Activated CD8-positive, alpha-beta T cell treated with anti-CD3 and anti-CD28 coated beads, Interleukin-2, amount 10 ng/mL, durations not matched to agents 7 days and 5 days (primary cell): ENCODE measurements around the gene LRCH1. TPM values are rescaled to one million over a fixed set of nuclear protein-coding genes. Genes with fewer than 3 reads are reported as not detected.

Experiments used
- ATAC-seq: fragments of 150-1000 bp; cut with Tn5 transposase; one replicate; pipeline ENCODE4 v1.10.0; 2021; ENCODE audit warnings: moderate library complexity
- CTCF ChIA-PET: fragments of 350-600 bp; sonication (Branson Sonifier 250); formaldehyde crosslinking; loops from one replicate; lab custom pipeline; 2021; ENCODE audit warnings: antibody characterized with exemption; lab: Charles Lee
- POLR2A ChIA-PET: fragments of 350-600 bp; sonication (Branson Sonifier 250); formaldehyde crosslinking; loops from one replicate; lab custom pipeline; 2021; ENCODE audit warnings: antibody characterized with exemption; lab: Charles Lee
- DNase-seq: peaks from one replicate; pipeline ENCODE4 v3.0.0-alpha.2; 2020
- H3K27ac Mint-ChIP-seq: one replicate; pipeline ENCODE4 v1.8.0; 2021; ENCODE audit warnings: mild to moderate bottlenecking, mixed read lengths
- H3K27me3 Mint-ChIP-seq: one replicate; pipeline ENCODE4 v1.8.0; 2021; ENCODE audit warnings: low read depth, mixed read lengths
- H3K36me3 Mint-ChIP-seq: one replicate; pipeline ENCODE4 v1.8.0; 2021; ENCODE audit warnings: low read depth, mixed read lengths
- H3K4me1 Mint-ChIP-seq: one replicate; pipeline ENCODE4 v1.8.0; 2021; ENCODE audit warnings: low read depth, mixed read lengths
- H3K4me3 Mint-ChIP-seq: one replicate; pipeline ENCODE4 v1.8.0; 2021; ENCODE audit warnings: mild to moderate bottlenecking, mixed read lengths
- H3K9me3 Mint-ChIP-seq: one replicate; pipeline ENCODE4 v1.8.0; 2022; ENCODE audit warnings: mixed read lengths; ENCODE audit not compliant: insufficient read depth
- total RNA-seq, 2 experiments: library from RNA; stranded (reverse); gene quantifications; one replicate each; pipeline ENCODE4 v1.2.3, GENCODE V29; 2021

The LRCH1 gene
- total RNA-seq, 2 experiments from 2014 or later = 15.3 to 18.0 TPM

DNA sequence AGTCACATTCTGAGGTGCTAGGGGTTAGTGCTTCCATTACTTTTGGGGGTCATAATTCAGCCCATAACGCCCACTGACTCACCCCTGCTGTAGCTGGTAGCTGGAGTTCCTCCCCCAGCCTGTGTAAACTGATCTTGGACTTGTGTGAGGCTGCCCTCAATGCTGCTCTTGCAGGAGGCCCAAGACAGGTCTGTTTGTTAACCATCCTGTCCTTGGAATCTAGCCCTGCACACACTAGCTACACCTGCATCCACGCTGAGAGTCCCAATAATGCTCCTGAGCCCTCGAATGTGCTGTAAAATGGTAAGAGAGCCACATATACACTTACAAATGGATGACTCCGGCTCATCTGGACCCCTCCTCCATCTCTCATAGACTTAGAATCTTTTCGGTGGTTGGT, 9.6 kb downstream of the LRCH1 start:
- DNase-seq (no peak), ATAC-seq (no peak)
- no peaks in the 10 kb centered on the region for H3K36me3 Mint-ChIP-seq
- POLR2A ChIA-PET = no interaction called here
- peaks cover 12% of the 10 kb centered on the region for H3K4me1 Mint-ChIP-seq
- no peaks in the 10 kb centered on the region for H3K9me3 Mint-ChIP-seq
- H3K4me3 Mint-ChIP-seq = no peak overlapping the region
- no peak overlapping the region for H3K27ac Mint-ChIP-seq
- CTCF ChIA-PET = interaction anchor here (0.8 kb wide), 1 partner anchor 11 kb away, joined by 3 read pairs; no protein-coding TSS in a partner anchor
- no peaks in the 10 kb centered on the region for H3K27me3 Mint-ChIP-seq

DNA sequence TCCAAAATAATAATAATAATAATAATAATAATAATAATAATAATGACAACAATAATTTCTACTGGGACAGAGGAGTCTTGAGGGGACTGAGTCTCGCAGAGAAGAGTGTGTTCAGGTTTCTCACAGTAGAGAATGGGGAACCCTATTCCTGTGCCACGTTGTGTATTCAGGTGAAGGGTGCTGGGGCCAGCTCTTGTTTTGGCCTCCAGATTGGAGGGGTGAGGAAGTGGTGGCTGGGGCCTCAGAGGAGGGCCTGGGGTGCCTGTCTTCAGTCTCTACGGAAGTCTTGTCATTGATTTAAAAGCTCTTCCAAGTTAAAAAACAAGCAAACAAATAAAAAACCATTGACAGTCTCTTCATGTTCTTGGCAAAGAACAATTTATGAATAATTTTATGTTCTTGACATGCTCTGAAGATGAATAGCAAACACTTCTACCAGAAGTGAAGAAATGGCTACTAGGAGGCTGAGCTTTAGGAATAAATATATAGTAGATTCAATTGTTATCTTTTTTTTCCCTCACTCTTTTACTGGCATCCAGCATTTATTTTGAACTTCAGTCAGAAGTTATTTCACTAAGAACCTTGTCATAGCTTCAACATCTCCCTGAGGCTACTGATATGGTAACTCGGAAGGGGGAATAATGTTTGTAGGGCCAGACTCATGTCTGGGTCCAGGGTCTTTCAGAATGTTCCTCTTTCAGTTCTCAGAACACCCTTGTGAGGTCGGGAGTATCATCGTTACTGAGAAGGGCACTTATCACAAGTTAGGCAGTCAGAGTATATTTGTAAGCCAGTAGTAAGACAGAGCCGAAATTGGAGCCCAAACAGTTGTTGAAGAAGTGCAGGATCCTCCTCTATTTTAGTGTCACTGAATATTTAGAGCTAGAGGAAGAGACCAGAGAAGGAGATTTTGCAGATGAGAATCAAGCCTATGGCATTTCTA, 13.1 kb downstream of the LRCH1 start:
- Mint-ChIP-seq H3K27ac (no peak overlapping the region), H3K36me3 (no peaks in the 10 kb centered on the region), H3K27me3 (no peaks in the 10 kb centered on the region), H3K9me3 (no peaks in the 10 kb centered on the region), H3K4me1 (peaks cover 6% of the 10 kb centered on the region), H3K4me3 (no peak overlapping the region)
- no peak for ATAC-seq
- ChIA-PET POLR2A (no interaction called here), CTCF (interaction anchor here (1.1 to 2.6 kb wide), 3 partner anchors 11 to 25 kb away, joined by 3 to 13 read pairs (median 3); no protein-coding TSS in a partner anchor)
- DNase-seq = no peak

GRCh38 chr13:46567671-46568070, 14.7 kb downstream of the LRCH1 start:
- peaks cover 6% of the 10 kb centered on the region for H3K4me1 Mint-ChIP-seq
- no peaks in the 10 kb centered on the region for H3K9me3 Mint-ChIP-seq
- no peaks in the 10 kb centered on the region for H3K27me3 Mint-ChIP-seq
- no peak overlapping the region for H3K4me3 Mint-ChIP-seq
- no peaks in the 10 kb centered on the region for H3K36me3 Mint-ChIP-seq
- ChIA-PET POLR2A (no interaction called here), CTCF (interaction anchor here (2.6 kb wide), 1 partner anchor 16 kb away, joined by 13 read pairs; no protein-coding TSS in a partner anchor)
- no peak for DNase-seq
- H3K27ac Mint-ChIP-seq = no peak overlapping the region
- no peak for ATAC-seq

DNA sequence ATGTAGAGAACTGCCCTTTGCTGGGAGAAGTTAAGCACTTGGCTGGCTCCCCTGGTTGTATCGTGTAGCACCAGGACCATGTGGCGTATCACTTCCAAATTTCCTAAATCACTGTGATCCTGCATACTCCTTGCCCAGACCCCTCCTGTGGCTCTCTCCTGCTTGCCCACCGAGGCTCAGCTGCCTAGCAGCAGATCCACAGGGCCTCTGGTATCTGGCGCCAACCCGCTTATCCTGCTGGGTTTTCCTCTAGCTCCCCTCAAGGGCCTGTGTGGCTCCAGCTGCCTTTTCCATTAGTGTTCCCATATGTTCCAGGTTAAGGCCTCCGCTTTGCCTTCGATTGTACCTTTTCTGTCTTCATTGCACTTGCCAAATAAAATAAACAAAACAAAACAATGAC, 16.5 kb downstream of the LRCH1 start:
- Mint-ChIP-seq H3K4me3 (no peak overlapping the region), H3K27me3 (no peaks in the 10 kb centered on the region), H3K27ac (no peak overlapping the region), H3K4me1 (peaks cover 6% of the 10 kb centered on the region), H3K9me3 (no peaks in the 10 kb centered on the region), H3K36me3 (no peaks in the 10 kb centered on the region)
- no peak for ATAC-seq
- DNase-seq = no peak
- POLR2A ChIA-PET = no interaction called here
- CTCF ChIA-PET = interaction anchor here (4.6 kb wide), 1 partner anchor 17 kb away, joined by 19 read pairs; the partner anchor contains the start of gene LRCH1

GRCh38 chr13:46570273-46570672, 17.3 kb downstream of the LRCH1 start:
- peaks cover 7% of the 10 kb centered on the region for H3K4me1 Mint-ChIP-seq
- H3K4me3 Mint-ChIP-seq = no peak overlapping the region
- POLR2A ChIA-PET = no interaction called here
- no peak overlapping the region for H3K27ac Mint-ChIP-seq
- CTCF ChIA-PET = interaction anchor here (4.6 kb wide), 1 partner anchor 18 kb away, joined by 19 read pairs; the partner anchor contains the start of gene LRCH1
- no peaks in the 10 kb centered on the region for H3K9me3 Mint-ChIP-seq
- DNase-seq (no peak), ATAC-seq (no peak)
- H3K27me3 Mint-ChIP-seq = no peaks in the 10 kb centered on the region
- no peaks in the 10 kb centered on the region for H3K36me3 Mint-ChIP-seq

- ATAC-seq = no peak
- Mint-ChIP-seq H3K27ac (no peak overlapping the region), H3K27me3 (no peaks in the 10 kb centered on the region), H3K4me3 (no peak overlapping the region), H3K36me3 (no peaks in the 10 kb centered on the region), H3K9me3 (no peaks in the 10 kb centered on the region), H3K4me1 (peaks cover 8% of the 10 kb centered on the region)
- ChIA-PET CTCF (interaction anchor here (4.6 kb wide), 1 partner anchor 19 kb away, joined by 19 read pairs; the partner anchor contains the start of gene LRCH1), POLR2A (interaction anchor here (0.9 kb wide), 1 partner anchor 9 kb away, joined by 3 read pairs; no protein-coding TSS in a partner anchor)
- DNase-seq = no peak
Observed at GRCh38 chr13:46571189-46571908, 18.4 kb downstream of the LRCH1 start.

- POLR2A ChIA-PET = interaction anchor here (0.9 kb wide), 1 partner anchor 9 kb away, joined by 3 read pairs; no protein-coding TSS in a partner anchor
- Mint-ChIP-seq H3K9me3 (no peaks in the 10 kb centered on the region), H3K4me1 (peaks cover 8% of the 10 kb centered on the region), H3K27me3 (no peaks in the 10 kb centered on the region), H3K27ac (no peak overlapping the region), H3K4me3 (no peak overlapping the region), H3K36me3 (no peaks in the 10 kb centered on the region)
- CTCF ChIA-PET = interaction anchor here (1.1 to 4.6 kb wide), 2 partner anchors 20 kb away, joined by 3 to 19 read pairs; partner anchors contain the start of gene LRCH1
- DNase-seq = no peak
- no peak for ATAC-seq
Observed at GRCh38 chr13:46571909-46572595, 19.1 kb downstream of the LRCH1 start.

- H3K27me3 Mint-ChIP-seq = no peaks in the 10 kb centered on the region
Observed at GRCh38 chr13:46572752-46573431, 19.9 kb downstream of the LRCH1 start.

DNA sequence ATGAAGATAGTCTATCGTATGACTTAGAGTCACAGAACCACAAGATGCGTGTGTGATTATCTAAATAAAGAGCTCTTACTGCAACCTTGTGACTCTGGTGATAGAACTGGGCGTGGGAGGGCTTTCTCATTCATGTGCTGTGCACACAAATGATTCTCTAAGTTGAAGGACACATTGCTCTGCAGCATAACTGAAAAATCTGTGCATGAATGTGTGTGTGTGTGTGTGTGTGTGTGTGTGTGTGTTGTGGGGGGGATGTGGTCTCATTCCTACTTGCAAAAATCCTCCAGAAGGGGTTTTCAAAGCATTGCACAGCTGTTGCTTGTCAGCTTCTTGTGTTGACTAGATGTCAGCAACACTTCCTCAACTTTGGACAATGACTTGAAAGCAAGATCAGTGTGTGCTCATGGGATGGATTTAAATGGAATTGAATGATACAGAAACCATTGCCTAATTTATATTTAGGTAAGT, 22.4 kb downstream of the LRCH1 start:
- ChIA-PET CTCF (interaction anchor here (1.1 kb wide), 1 partner anchor 23 kb away, joined by 3 read pairs; no protein-coding TSS in a partner anchor), POLR2A (interaction anchor here (0.7 to 1.1 kb wide), 2 partner anchors 62 to 221 kb away, joined by 3 read pairs; no protein-coding TSS in a partner anchor)
- DNase-seq (no peak), ATAC-seq (no peak)
- H3K4me1 Mint-ChIP-seq = peaks cover 31% of the 10 kb centered on the region
- no peaks in the 10 kb centered on the region for H3K27me3 Mint-ChIP-seq
- no peaks in the 10 kb centered on the region for H3K9me3 Mint-ChIP-seq
- H3K27ac Mint-ChIP-seq = no peak overlapping the region
- H3K36me3 Mint-ChIP-seq = no peaks in the 10 kb centered on the region
- no peak overlapping the region for H3K4me3 Mint-ChIP-seq

More at GRCh38 chr13:46572752-46573431, 19.9 kb downstream of the LRCH1 start:
- ATAC-seq = no peak
- ChIA-PET CTCF (interaction anchor here (1.1 to 4.6 kb wide), 2 partner anchors 19 to 21 kb away, joined by 3 to 19 read pairs; partner anchors contain the start of gene LRCH1), POLR2A (no interaction called here)
- DNase-seq = no peak
- peaks cover 16% of the 10 kb centered on the region for H3K4me1 Mint-ChIP-seq
- no peaks in the 10 kb centered on the region for H3K9me3 Mint-ChIP-seq
- no peak overlapping the region for H3K27ac Mint-ChIP-seq
- no peaks in the 10 kb centered on the region for H3K36me3 Mint-ChIP-seq
- no peak overlapping the region for H3K4me3 Mint-ChIP-seq

- H3K4me3 Mint-ChIP-seq = no peak overlapping the region
- H3K27ac Mint-ChIP-seq = no peak overlapping the region
- H3K9me3 Mint-ChIP-seq = no peaks in the 10 kb centered on the region
- no peaks in the 10 kb centered on the region for H3K27me3 Mint-ChIP-seq
- ATAC-seq (no peak), DNase-seq (no peak)
- H3K36me3 Mint-ChIP-seq = no peaks in the 10 kb centered on the region
- H3K4me1 Mint-ChIP-seq = peaks cover 31% of the 10 kb centered on the region
- ChIA-PET CTCF (interaction anchor here (1.1 kb wide), 1 partner anchor 24 kb away, joined by 3 read pairs; no protein-coding TSS in a partner anchor), POLR2A (interaction anchor here (1.1 kb wide), 1 partner anchor 220 kb away, joined by 3 read pairs; no protein-coding TSS in a partner anchor)
Observed at GRCh38 chr13:46575818-46576221, 22.9 kb downstream of the LRCH1 start.
